Fibroblast of villous mesenchyme (primary cell): ENCODE data around the gene AVPI1. TPM values are rescaled to one million over a fixed set of nuclear protein-coding genes. Genes with fewer than 3 reads are reported as not detected.

ENCODE experiments used
- DNase-seq: peaks from one replicate; pipeline ENCODE4 v3.0.0-alpha.2; 2010; ENCODE audit warnings: low read depth
- H3K4me3 ChIP-seq: 2 replicates; pipeline ENCODE4 v1.5.1; 2011; ENCODE audit warnings: low read depth, mild to moderate bottlenecking, low read length
- CTCF ChIP-seq: IDR thresholded peaks from 2 replicates; pipeline ENCODE4 v1.5.1; 2012; ENCODE audit warnings: low read depth, mild to moderate bottlenecking, low read length; ENCODE audit not compliant: insufficient read depth
- total RNA-seq: library from RNA; depleted of rRNA; stranded (reverse); fragments of >200 nt; gene quantifications from 2 replicates; pipeline ENCODE4 v1.2.3, GENCODE V29; 2012

Gene AVPI1
- total RNA-seq, 1 donor, result 12.5 TPM

DNA sequence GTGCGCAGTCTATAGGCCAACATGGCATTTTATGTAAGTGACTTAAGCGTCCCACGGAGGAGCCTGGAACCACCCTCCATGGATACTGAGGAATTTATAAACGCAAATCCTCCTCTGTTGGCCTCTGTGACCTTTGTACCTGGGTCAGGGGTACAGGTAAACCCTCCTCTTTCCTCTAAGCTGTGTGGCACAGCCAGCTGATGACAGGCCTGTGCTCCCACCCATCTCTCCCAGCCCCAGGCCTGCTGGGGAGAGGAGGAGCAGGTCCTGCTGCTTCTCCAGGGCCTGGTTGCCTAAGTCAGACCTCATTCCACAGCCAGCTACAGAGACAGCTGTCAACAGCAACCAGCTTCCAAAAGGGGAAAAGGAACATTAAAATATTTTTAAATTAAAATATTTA, 5.0 kb downstream of the AVPI1 start:
- DNase-seq, result no peak
- H3K4me3 ChIP-seq, result no peak overlapping the region
- no peak for TF ChIP-seq CTCF

GRCh38 chr10:97679594-97679993, 7.4 kb downstream of the AVPI1 start:
- no peak for DNase-seq
- H3K4me3 ChIP-seq, result no peak overlapping the region
- no peak for TF ChIP-seq CTCF

DNA sequence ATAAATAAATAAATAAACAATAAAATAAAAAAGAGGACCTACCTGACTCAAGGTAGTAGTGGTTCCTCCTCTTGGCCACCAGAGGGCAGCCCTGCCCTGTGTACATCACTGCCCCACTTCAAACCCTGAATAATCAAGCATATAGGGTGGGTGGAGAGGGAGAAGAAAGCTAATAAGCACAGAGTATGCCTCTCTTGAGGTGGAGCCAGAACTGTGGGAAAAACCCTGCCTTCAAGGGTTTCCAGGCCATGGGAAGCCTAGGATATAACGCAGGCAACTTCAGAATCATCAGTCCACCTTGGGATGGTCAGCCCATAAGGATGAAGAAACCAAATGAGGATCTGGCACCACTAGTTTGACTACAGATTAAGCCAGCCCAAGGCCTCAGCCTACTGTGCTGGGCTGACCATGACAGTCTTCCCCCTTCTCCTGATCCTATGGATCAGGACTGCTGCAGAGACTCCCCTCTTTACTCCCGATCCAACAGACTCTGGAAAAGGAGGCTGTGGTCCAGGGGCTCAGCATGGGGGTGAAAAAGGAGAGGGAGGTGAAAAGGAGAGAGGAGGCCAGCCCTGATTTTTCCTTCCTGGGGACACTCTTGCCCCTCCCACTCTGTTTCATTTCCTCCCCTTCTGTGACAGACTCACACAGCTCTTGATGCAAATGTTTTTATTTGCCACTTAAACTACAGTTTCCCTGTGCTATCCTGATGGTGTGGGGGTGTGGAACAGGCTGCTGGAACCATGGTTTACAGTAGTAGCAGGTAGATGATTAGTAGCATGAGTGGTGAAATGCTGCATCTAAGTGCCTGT, 10.1 kb downstream of the AVPI1 start:
- peak; percentile 64 for DNase-seq
- peak; percentile 91 for TF ChIP-seq CTCF

DNA sequence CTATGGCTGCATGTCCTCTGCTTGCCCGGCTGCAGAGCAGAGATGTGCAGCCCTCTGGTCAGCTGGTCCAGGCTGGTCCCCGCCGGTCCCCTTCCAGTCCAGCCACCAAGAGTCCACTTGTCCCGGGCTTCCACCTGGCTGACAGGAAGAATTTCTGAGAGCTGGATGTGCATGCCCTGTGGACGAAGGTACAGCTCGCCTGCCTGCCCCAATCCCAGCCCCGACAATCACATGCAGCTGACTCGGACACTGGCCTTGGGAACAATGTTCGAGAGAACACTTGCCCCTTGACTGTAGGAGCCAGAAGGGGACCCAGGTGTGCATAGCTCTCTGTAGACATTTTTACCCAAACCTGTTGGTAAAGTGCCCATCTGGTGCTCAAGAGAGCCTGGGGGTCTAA, 11.8 kb downstream of the AVPI1 start:
- TF ChIP-seq CTCF, result no peak
- no peak overlapping the region for H3K4me3 ChIP-seq
- no peak for DNase-seq

More for the DNA sequence above, 10.1 kb downstream of the AVPI1 start:
- H3K4me3 ChIP-seq, result no peak overlapping the region

GRCh38 chr10:97673736-97674525, 13.1 kb downstream of the AVPI1 start:
- H3K4me3 ChIP-seq, result no peak overlapping the region
- DNase-seq, result peak; percentile 77
- no peak for TF ChIP-seq CTCF

GRCh38 chr10:97669571-97669970, 17.5 kb downstream of the AVPI1 start:
- DNase-seq, result no peak
- TF ChIP-seq CTCF, result no peak
- H3K4me3 ChIP-seq, result no peak overlapping the region
